Spleen (tissue), 7 donors: ENCODE data around the gene FBLIM1.

Experiments used
- CTCF ChIP-seq, 11 experiments: fragments of 200-600 bp in 7 of 11; fragments of 450-650 bp in 4 of 11; sonication (generic) in 4 of 11; IDR thresholded peaks in 8 of 11; conservative IDR thresholded peaks in 3 of 11; 1 replicate in 7 of 11; 2 replicates in 4 of 11; pipeline versions ENCODE4 v1.4.0 to v1.8.0; 2016 to 2021; ENCODE audit warnings: antibody characterized with exemption in 11 of 11, inconsistent platforms in 4 of 11, mild to moderate bottlenecking in 1 of 11
- POLR2A ChIP-seq, 3 donors: fragments of 450-650 bp; IDR thresholded peaks; one replicate each; pipeline ENCODE4 v1.5.1; 2017; ENCODE audit warnings: antibody characterized with exemption in 3 of 3, mild to moderate bottlenecking in 1 of 3
- donor health status: DM: no; HTN: no; CAD: no; lungs with moderate emphysema.
- donor health status: DM: no; HTN: no; CAD: no.
- donor health status: DM: no; HTN: no; CAD: no.

DNA sequence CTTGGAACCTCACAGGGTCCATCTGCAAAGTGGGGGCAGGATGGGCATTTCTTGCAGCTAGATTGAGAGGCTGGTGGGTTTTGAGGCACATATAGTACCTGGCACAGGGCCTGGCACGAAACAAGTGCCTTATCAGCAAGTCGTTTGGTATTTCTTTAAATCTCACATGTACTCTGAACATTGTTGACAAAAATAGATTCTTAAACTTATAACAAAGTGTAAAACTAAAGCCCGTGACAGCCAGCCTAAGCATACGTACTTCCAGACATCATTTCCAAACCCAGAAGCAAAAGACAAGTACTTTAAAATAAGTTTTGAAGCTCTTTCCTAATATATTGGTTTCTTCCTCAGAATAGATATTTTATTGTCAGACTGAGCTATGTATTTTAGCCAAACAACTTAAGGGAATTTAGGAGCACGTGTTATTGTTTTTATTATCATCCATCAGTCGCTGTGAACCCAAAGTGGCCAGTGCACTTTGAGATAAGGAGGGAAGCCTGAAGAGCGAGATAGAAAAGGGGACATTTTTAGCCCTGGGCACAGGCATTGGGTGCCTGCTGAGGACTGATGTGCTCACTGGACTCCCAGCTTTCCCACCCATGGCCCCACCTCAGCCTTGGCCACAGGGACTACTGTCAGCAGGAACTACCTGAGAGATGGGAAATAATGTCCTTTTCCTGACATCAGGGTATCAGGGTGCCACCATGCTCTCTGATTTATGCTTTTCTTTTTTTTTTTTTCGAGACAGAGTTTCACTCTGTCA lies 3.0 kb downstream of the FBLIM1 start:
- TF ChIP-seq CTCF (IDR thresholded peaks at IDR 0.05 in 8 of 11, conservative IDR thresholded peaks at IDR 0.05 in 3 of 11) (no peak), POLR2A (IDR thresholded peaks at IDR 0.05) (no peak)
